H9 (cell line): ENCODE measurements around the gene ZBP1. TPM values are rescaled to one million over a fixed set of nuclear protein-coding genes. Genes with fewer than 3 reads are reported as not detected.

Experiments used
- DNase-seq: peaks from one replicate; pipeline ENCODE4 v3.0.0-alpha.2; 2017
- H2AFZ ChIP-seq: one replicate; pipeline ENCODE4 v1.6.1; 2013; ENCODE audit warnings: mild to moderate bottlenecking, low read length, control low read depth, moderate library complexity
- H2AK5ac ChIP-seq: 2 replicates; pipeline ENCODE4 v1.6.1; 2013; ENCODE audit warnings: low read length, control low read depth, mixed read lengths; ENCODE audit not compliant: insufficient read length
- H2BK120ac ChIP-seq: one replicate; pipeline ENCODE4 v1.6.1; 2013; ENCODE audit warnings: low read depth, mild to moderate bottlenecking, low read length, control low read depth, inconsistent platforms; ENCODE audit not compliant: poor library complexity, severe bottlenecking
- H2BK12ac ChIP-seq: 2 replicates; pipeline ENCODE4 v1.6.1; 2013; ENCODE audit warnings: low read length, control low read depth, mixed read lengths, low read depth; ENCODE audit not compliant: insufficient read length
- H2BK15ac ChIP-seq: 2 replicates; pipeline ENCODE4 v1.6.1; 2013; ENCODE audit warnings: low read depth, low read length, control low read depth
- H2BK20ac ChIP-seq: one replicate; pipeline ENCODE4 v1.6.1; 2013; ENCODE audit warnings: low read depth, mild to moderate bottlenecking, low read length, control low read depth, inconsistent platforms; ENCODE audit not compliant: poor library complexity, severe bottlenecking
- H2BK5ac ChIP-seq: 2 replicates; pipeline ENCODE4 v1.6.1; 2013; ENCODE audit warnings: low read length, control low read depth, mixed read lengths; ENCODE audit not compliant: insufficient read length
- H3K14ac ChIP-seq: 2 replicates; pipeline ENCODE4 v1.6.1; 2013; ENCODE audit warnings: low read length, control low read depth; ENCODE audit not compliant: insufficient read depth
- H3K18ac ChIP-seq: 2 replicates; pipeline ENCODE4 v1.6.1; 2013; ENCODE audit warnings: low read depth, mild to moderate bottlenecking, mixed read lengths, low read length, control low read depth; ENCODE audit not compliant: insufficient read length
- H3K23ac ChIP-seq: 2 replicates; pipeline ENCODE4 v1.6.1; 2013; ENCODE audit warnings: low read length, control low read depth, mixed read lengths, low read depth; ENCODE audit not compliant: insufficient read length
- H3K23me2 ChIP-seq: 2 replicates; pipeline ENCODE4 v1.6.1; 2013; ENCODE audit warnings: low read depth, mild to moderate bottlenecking, mixed read lengths, low read length, control low read depth; ENCODE audit not compliant: insufficient read length, poor library complexity, severe bottlenecking
- H3K27ac ChIP-seq: 2 replicates; pipeline ENCODE4 v1.5.1; 2013; ENCODE audit warnings: low read length, control low read depth, mixed read lengths, low read depth; ENCODE audit not compliant: insufficient read length
- H3K27me3 ChIP-seq: 2 replicates; pipeline ENCODE4 v1.6.1; 2013; ENCODE audit warnings: low read length, control low read depth, inconsistent platforms; ENCODE audit not compliant: insufficient read depth
- H3K4ac ChIP-seq: 2 replicates; pipeline ENCODE4 v1.6.1; 2013; ENCODE audit warnings: low read depth, mild to moderate bottlenecking, control low read depth, inconsistent platforms, low read length, moderate library complexity
- H3K4me1 ChIP-seq: 2 replicates; pipeline ENCODE4 v1.6.1; 2013; ENCODE audit warnings: low read length, control low read depth, inconsistent platforms; ENCODE audit not compliant: insufficient read depth
- H3K4me2 ChIP-seq: 2 replicates; pipeline ENCODE4 v1.6.1; 2013; ENCODE audit warnings: low read length, control low read depth, mixed read lengths; ENCODE audit not compliant: insufficient read length, insufficient read depth
- H3K56ac ChIP-seq: 2 replicates; pipeline ENCODE4 v1.6.1; 2013; ENCODE audit warnings: low read depth, mild to moderate bottlenecking, mixed read lengths, low read length, control low read depth; ENCODE audit not compliant: insufficient read length
- H3K79me1 ChIP-seq: 2 replicates; pipeline ENCODE4 v1.6.1; 2013; ENCODE audit warnings: low read depth, mild to moderate bottlenecking, moderate library complexity, low read length, control low read depth, inconsistent platforms; ENCODE audit not compliant: insufficient read depth, poor library complexity, severe bottlenecking
- H3K79me2 ChIP-seq: 2 replicates; pipeline ENCODE4 v1.6.1; 2013; ENCODE audit warnings: low read length, control low read depth, inconsistent platforms; ENCODE audit not compliant: insufficient read depth
- H3K9ac ChIP-seq: 2 replicates; pipeline ENCODE4 v1.6.1; 2013; ENCODE audit warnings: low read length, control low read depth, mixed read lengths; ENCODE audit not compliant: insufficient read length; ENCODE audit errors: extremely low read depth
- H3K9me3 ChIP-seq: one replicate; pipeline ENCODE4 v1.6.1; 2013; ENCODE audit warnings: low read depth, low read length, inconsistent platforms; ENCODE audit not compliant: control insufficient read depth
- H3T11ph ChIP-seq: one replicate; pipeline ENCODE4 v1.6.1; 2013; ENCODE audit warnings: mild to moderate bottlenecking, low read length, control low read depth, inconsistent platforms
- H4K20me1 ChIP-seq: one replicate; pipeline ENCODE4 v1.6.1; 2013; ENCODE audit not compliant: control insufficient read depth, insufficient read length, insufficient read depth
- H4K5ac ChIP-seq: 2 replicates; pipeline ENCODE4 v1.6.1; 2013; ENCODE audit warnings: low read depth, mild to moderate bottlenecking, mixed read lengths, low read length, control low read depth; ENCODE audit not compliant: insufficient read length
- H4K8ac ChIP-seq: replicated peaks from 2 replicates; pipeline ENCODE4 v1.6.1; 2013; ENCODE audit warnings: low read length, control low read depth, mixed read lengths, low read depth; ENCODE audit not compliant: insufficient read length
- H4K91ac ChIP-seq: 2 replicates; pipeline ENCODE4 v1.6.1; 2013; ENCODE audit warnings: low read depth, mild to moderate bottlenecking, moderate library complexity, mixed read lengths, low read length, control low read depth; ENCODE audit not compliant: insufficient read length
- H3K27ac Mint-ChIP-seq, 3 experiments: 2 replicates in 2 of 3; 3 replicates in 1 of 3; pipeline ENCODE4 v1.8.0; 2020 to 2021; ENCODE audit warnings: mixed read lengths in 3 of 3, mild to moderate bottlenecking in 1 of 3, moderate library complexity in 1 of 3
- H3K27me3 Mint-ChIP-seq: 2 replicates; pipeline ENCODE4 v1.8.0; 2021; ENCODE audit warnings: low read depth, mild to moderate bottlenecking, moderate library complexity, mixed read lengths
- H3K36me3 Mint-ChIP-seq, 3 experiments: 2 replicates in 2 of 3; 3 replicates in 1 of 3; pipeline ENCODE4 v1.8.0; 2020 to 2021; ENCODE audit warnings: low read depth in 3 of 3, mixed read lengths in 3 of 3; ENCODE audit not compliant: insufficient read depth in 1 of 3
- H3K4me1 Mint-ChIP-seq, 2 experiments: 2 replicates each; pipeline ENCODE4 v1.8.0; 2020; ENCODE audit warnings: mixed read lengths in 2 of 2
- H3K4me3 Mint-ChIP-seq, 2 experiments: 2 replicates in 1 of 2; 3 replicates in 1 of 2; pipeline ENCODE4 v1.8.0; 2020 to 2021; ENCODE audit warnings: mild to moderate bottlenecking in 2 of 2, mixed read lengths in 2 of 2, moderate library complexity in 1 of 2
- H3K9me3 Mint-ChIP-seq, 2 experiments: 2 replicates in 1 of 2; 3 replicates in 1 of 2; pipeline ENCODE4 v1.8.0; 2020; ENCODE audit warnings: mild to moderate bottlenecking in 2 of 2, mixed read lengths in 2 of 2, moderate library complexity in 1 of 2
- CTCF ChIP-seq: fragments of 200-600 bp; sonication (generic); conservative IDR thresholded peaks from 3 replicates; pipeline ENCODE4 v1.8.0; 2021; ENCODE audit warnings: antibody characterized with exemption, mild to moderate bottlenecking
- WGBS: extraction: QIAGEN DNeasy Blood & Tissue Kit; methylation state at CpG from one replicate; pipeline ENCODE4 v1.1.7; 2013; ENCODE audit warnings: missing lambda C conversion rate, low lambda C conversion rate, mixed read lengths; ENCODE audit not compliant: insufficient read length; ENCODE audit errors: extremely low coverage; 5-methylcytosine and 5-hydroxymethylcytosine counted together
- total RNA-seq: library from RNA; stranded (reverse); gene quantifications from 2 replicates; pipeline ENCODE4 v1.2.1, GENCODE V29; 2021

Gene ZBP1
- total RNA-seq, 1 experiment from 2014 or later = not detected

- DNase-seq = no peak
- H3K14ac ChIP-seq = no peak overlapping the region
- H4K91ac ChIP-seq = no peak overlapping the region
- no peak overlapping the region for H3K4ac ChIP-seq
- no peak overlapping the region for H3K27ac Mint-ChIP-seq
- H3K23me2 ChIP-seq = no peaks in the 10 kb centered on the region
- H3K4me1 ChIP-seq = no peaks in the 10 kb centered on the region; the same call in 1 of the 2 replicates
- no peak overlapping the region for H3T11ph ChIP-seq
- no peak overlapping the region for H2BK5ac ChIP-seq
- no peaks in the 10 kb centered on the region for H3K79me1 ChIP-seq
- no CpG with 5 or more reads among the region's 10 CpGs for WGBS
- H3K9ac ChIP-seq = no peak overlapping the region
- no peak overlapping the region for H3K4me2 ChIP-seq
- TF ChIP-seq CTCF = no peak
- no peak overlapping the region for H3K4me3 Mint-ChIP-seq
- H4K20me1 ChIP-seq = no peaks in the 10 kb centered on the region
- H3K56ac ChIP-seq = no peak overlapping the region
- no peaks in the 10 kb centered on the region for H3K9me3 ChIP-seq
- no peak overlapping the region for H4K5ac ChIP-seq
- no peaks in the 10 kb centered on the region; the same call in none of the 2 replicates for H3K27me3 ChIP-seq
- H2AFZ ChIP-seq = no peak overlapping the region
- peaks cover 25 to 33% of the 10 kb centered on the region in 2 experiments for H3K4me1 Mint-ChIP-seq
- H2BK20ac ChIP-seq = no peak overlapping the region
- H3K27ac ChIP-seq = no peak overlapping the region
- no peak overlapping the region for H3K18ac ChIP-seq
- H3K79me2 ChIP-seq = no peaks in the 10 kb centered on the region
- H2BK120ac ChIP-seq = no peak overlapping the region
- H2AK5ac ChIP-seq = no peak overlapping the region
- H2BK12ac ChIP-seq = no peak overlapping the region
- H3K36me3 Mint-ChIP-seq = no peaks in the 10 kb centered on the region
- H4K8ac ChIP-seq = no peak overlapping the region
- no peak overlapping the region for H2BK15ac ChIP-seq
- peaks cover 15% of the 10 kb centered on the region for H3K27me3 Mint-ChIP-seq
- H3K9me3 Mint-ChIP-seq = no peaks in the 10 kb centered on the region; a peak in 1 of 5 replicates
- H3K23ac ChIP-seq = no peak overlapping the region
Observed at GRCh38 chr20:57577679-57578475, 42.3 kb downstream of the ZBP1 start.
